ENCODE data around the gene ENG. TPM values are rescaled to one million over a fixed set of nuclear protein-coding genes. Genes with fewer than 3 reads are reported as not detected.
"Not testable (repeated sequence)": the region's sequence is repeated elsewhere in the genome, so short reads cannot be mapped to it uniquely, and the experiment has no call there.

The ENG gene
- total and polyA plus RNA-seq, 11 donors: 116 to 252 (median 144) TPM

- Histone ChIP-seq H3K27me3 (no peaks in the 10 kb centered on the region), H3K4me3 (no peak overlapping the region), H3K27ac (peak overlapping the region in 1 of 12 donors; percentile 97), H3K4me1 (peaks cover 0 to 74% (median 36%) of the 10 kb centered on the region in 12 donors), H3K36me3 (peaks cover 0 to 3% (median 0%) of the 10 kb centered on the region in 9 donors), H3K9me3 (no peaks in the 10 kb centered on the region)
- WGBS, 4 donors: 88 to 97% (median 95%) methylated on average over 3 to 4 of the region's 4 CpGs
- TF ChIP-seq, protein P1, sequence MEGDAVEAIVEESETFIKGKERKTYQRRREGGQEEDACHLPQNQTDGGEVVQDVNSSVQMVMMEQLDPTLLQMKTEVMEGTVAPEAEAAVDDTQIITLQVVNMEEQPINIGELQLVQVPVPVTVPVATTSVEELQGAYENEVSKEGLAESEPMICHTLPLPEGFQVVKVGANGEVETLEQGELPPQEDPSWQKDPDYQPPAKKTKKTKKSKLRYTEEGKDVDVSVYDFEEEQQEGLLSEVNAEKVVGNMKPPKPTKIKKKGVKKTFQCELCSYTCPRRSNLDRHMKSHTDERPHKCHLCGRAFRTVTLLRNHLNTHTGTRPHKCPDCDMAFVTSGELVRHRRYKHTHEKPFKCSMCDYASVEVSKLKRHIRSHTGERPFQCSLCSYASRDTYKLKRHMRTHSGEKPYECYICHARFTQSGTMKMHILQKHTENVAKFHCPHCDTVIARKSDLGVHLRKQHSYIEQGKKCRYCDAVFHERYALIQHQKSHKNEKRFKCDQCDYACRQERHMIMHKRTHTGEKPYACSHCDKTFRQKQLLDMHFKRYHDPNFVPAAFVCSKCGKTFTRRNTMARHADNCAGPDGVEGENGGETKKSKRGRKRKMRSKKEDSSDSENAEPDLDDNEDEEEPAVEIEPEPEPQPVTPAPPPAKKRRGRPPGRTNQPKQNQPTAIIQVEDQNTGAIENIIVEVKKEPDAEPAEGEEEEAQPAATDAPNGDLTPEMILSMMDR (IDR thresholded peaks at IDR 0.05): no peak
- no peak for TF ChIP-seq POLR2A (IDR thresholded peaks at IDR 0.05)
- ATAC-seq (no peak), DNase-seq (no peak)
- intact Hi-C loops (cut with DNase I): loop anchor here in 4 of 10 donors (2.0 to 5.0 kb wide), 5 partner anchors 15 to 280 kb away; partner anchors contain the start of gene TOR2A (in 1 of the 4)
Measured at GRCh38 chr9:127781806-127782205, 72.7 kb downstream of the ENG start.

DNA sequence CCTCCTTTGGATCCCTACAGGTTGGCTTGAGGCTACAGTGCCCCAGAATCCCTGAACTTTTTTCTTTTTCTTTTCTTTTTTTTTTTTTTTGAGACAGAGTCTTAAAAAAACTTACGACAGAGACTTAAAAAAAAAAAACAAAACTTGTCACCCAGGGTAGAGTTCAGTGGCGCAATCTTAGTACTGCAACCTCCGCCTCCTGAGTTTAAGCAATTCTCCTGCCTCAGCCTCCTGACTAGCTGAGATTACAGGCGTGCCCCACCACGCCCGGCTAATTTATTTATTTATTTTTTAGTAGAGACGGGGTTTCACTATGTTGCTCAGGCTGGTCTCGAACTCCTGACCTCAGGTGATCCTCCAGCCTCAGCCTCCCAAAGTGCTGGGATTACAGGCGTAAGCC, 73.5 kb downstream of the ENG start:
- Histone ChIP-seq H3K4me1 (peaks cover 0 to 83% (median 34%) of the 10 kb centered on the region in 12 donors), H3K27ac (peak overlapping the region in 1 of 12 donors; percentile 94)
- not testable (repeated sequence) for H3K4me3 ChIP-seq, H3K36me3 ChIP-seq, H3K9me3 ChIP-seq, ATAC-seq, H3K27me3 ChIP-seq, DNase-seq
- 87 to 98% (median 93%) methylated on average over 9 of the region's 9 CpGs for WGBS, 4 donors
- intact Hi-C loops (cut with DNase I): loop anchor here in 3 of 10 donors (5.0 kb wide), 3 partner anchors 44 to 279 kb away; partner anchors contain the start of gene TOR2A (in 1 of the 3)

DNA sequence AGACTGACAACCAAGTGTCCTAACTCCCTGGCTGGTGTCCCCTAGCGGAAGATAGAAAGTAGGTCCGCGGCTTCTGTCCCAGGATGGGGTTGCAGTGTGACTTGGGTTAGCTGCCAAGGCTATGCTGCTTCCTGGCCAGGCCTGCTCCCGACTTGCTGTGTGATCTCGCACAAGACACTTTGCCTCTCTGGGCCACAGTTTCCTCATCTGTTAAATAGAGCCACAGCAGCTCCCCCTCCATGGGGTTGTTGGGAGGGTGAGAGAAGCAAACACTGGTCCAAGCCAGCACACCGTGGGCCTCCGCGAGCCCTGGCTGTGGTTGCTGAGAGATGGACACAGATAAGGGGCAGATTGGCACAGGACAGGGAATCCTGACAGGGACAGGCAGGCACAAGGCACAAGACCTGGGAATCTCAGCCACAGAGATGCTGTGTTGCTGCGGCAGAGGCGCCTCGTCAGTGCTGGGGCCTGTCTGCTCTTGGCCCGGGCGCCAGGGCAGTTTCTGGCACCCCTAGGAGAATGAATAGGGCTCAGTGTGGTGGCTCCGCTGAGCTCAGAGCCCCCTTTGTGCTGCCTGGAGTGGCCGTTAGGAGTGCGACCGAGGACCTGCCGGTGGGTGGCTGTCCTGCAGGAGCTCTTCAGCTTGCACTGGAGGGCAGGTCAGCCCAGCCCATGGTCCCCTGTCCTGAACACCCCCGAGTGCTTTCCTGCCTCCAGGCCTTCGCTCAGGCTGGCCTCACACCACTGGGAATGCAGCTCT, 74.2 kb downstream of the ENG start:
- Histone ChIP-seq H3K4me3 (no peak overlapping the region), H3K9me3 (no peaks in the 10 kb centered on the region), H3K27ac (peak overlapping the region in 5 of 12 donors; percentile 13 to 94 (median 43)), H3K4me1 (peaks cover 0 to 88% (median 34%) of the 10 kb centered on the region in 12 donors), H3K27me3 (no peaks in the 10 kb centered on the region), H3K36me3 (no peaks in the 10 kb centered on the region)
- DNase-seq: no peak
- ATAC-seq: no peak
- no peak for TF ChIP-seq POLR2A (IDR thresholded peaks at IDR 0.05)
- TF ChIP-seq, protein P1 (IDR thresholded peaks at IDR 0.05): no peak
- 76 to 79% (median 78%) methylated on average over 15 to 20 of the region's 20 CpGs for WGBS, 4 donors
- intact Hi-C loops (cut with DNase I): loop anchor here in 3 of 10 donors (5.0 kb wide), 3 partner anchors 43 to 278 kb away; partner anchors contain the start of gene TOR2A (in 1 of the 3)

GRCh38 chr9:127779136-127779981, 75.1 kb downstream of the ENG start:
- Histone ChIP-seq H3K27ac (peak overlapping the region in 11 of 12 donors; percentile 43 to 94 (median 73)), H3K4me1 (peaks cover 0 to 82% (median 30%) of the 10 kb centered on the region in 12 donors), H3K36me3 (no peaks in the 10 kb centered on the region), H3K9me3 (no peaks in the 10 kb centered on the region), H3K4me3 (peak overlapping the region in 3 of 12 donors; percentile 49 to 63 (median 56)), H3K27me3 (no peaks in the 10 kb centered on the region)
- intact Hi-C loops (cut with DNase I): no loop called here
- DNase-seq (peak in 1 of 5 donors; percentile 23), ATAC-seq (peak in 3 of 4 donors; percentile 3 to 31 (median 22))
- TF ChIP-seq POLR2A (IDR thresholded peaks at IDR 0.05): no peak
- TF ChIP-seq, protein P1 (IDR thresholded peaks at IDR 0.05): no peak
- WGBS, 4 donors: 60 to 68% (median 62%) methylated on average over 13 to 17 of the region's 17 CpGs

Measured in heart left ventricle (tissue), 16 donors.